NCI-H1092 (cell line): ENCODE measurements around the gene SEC14L6.
"Not testable (repeated sequence)": the region's sequence is repeated elsewhere in the genome, so short reads cannot be mapped to it uniquely, and the experiment has no call there.

Experiments used
- DNase-seq: peaks from one replicate; lab custom pipeline; 2025; lab: John Stamatoyannopoulos, UW

Gene SEC14L6

GRCh38 chr22:30566125-30566524, 19.6 kb upstream of the SEC14L6 start:
- no peak for DNase-seq

GRCh38 chr22:30565341-30565740, 18.8 kb upstream of the SEC14L6 start:
- no peak for DNase-seq

GRCh38 chr22:30564761-30565119, 18.2 kb upstream of the SEC14L6 start:
- DNase-seq = no peak

GRCh38 chr22:30564045-30564760, 17.7 kb upstream of the SEC14L6 start:
- no peak for DNase-seq

DNA sequence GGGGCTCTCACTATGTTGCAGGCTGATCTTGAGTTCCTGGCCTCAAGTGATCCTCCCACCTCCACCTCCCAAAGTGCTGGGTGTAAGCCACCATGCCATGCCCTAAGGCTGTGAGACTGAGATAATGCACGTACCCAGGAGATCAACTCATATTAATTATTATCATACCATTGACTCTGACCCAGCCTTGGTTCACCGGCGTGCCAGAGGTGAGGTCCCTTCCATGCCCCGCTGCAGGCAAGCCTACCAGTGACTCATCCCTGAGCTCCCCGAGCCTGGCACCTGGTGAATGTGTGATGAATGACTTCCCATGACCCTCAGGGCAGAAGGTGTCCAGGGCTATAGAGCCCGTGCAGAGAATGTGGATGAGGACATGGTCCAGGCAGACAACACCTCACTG, 15.8 kb upstream of the SEC14L6 start:
- DNase-seq = no peak

- DNase-seq = no peak
Observed at GRCh38 chr22:30561402-30562189, 15.1 kb upstream of the SEC14L6 start.

GRCh38 chr22:30560643-30561202, 14.2 kb upstream of the SEC14L6 start:
- not testable (repeated sequence) for DNase-seq

DNA sequence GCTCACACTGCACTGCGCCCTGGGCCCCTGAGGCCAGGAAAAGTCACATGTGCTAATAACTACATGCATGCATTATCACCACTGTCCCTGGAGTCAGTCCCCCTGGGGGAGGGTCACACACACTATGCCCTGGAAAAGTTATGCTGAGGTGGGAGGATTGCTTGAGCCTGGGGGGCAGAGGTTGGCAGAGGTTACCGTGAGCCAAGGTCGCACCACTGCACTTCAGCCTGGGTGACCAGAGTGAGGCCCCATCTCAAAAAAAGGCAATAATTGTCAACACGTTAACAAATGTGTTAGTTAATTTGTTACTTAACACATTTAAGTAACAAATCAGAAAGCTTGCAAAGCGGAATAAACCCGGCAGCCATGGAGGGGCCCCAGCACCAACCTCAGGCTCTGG, 13.3 kb upstream of the SEC14L6 start:
- no peak for DNase-seq

- DNase-seq = no peak
Observed at GRCh38 chr22:30557243-30557642, 10.7 kb upstream of the SEC14L6 start.

DNA sequence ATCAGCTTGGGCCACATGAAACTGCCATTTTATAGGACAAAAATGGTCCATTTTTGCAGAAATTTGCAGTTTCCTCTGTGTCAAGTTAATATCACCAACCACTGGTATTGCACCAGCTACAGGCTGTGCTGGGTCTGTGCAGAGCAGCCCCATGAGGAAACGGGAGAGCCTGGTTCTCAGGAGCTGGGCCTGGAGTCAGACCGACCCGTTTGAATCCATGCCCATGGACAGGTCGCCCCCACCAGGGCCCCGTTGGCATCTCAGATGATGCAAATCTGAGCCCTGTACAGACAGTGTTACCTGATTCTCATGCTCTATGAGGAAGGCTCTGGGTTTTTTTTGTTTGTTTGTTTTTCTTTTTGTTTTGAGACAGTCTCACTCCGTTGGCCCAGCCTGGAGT, 9.8 kb upstream of the SEC14L6 start:
- no peak for DNase-seq

DNA sequence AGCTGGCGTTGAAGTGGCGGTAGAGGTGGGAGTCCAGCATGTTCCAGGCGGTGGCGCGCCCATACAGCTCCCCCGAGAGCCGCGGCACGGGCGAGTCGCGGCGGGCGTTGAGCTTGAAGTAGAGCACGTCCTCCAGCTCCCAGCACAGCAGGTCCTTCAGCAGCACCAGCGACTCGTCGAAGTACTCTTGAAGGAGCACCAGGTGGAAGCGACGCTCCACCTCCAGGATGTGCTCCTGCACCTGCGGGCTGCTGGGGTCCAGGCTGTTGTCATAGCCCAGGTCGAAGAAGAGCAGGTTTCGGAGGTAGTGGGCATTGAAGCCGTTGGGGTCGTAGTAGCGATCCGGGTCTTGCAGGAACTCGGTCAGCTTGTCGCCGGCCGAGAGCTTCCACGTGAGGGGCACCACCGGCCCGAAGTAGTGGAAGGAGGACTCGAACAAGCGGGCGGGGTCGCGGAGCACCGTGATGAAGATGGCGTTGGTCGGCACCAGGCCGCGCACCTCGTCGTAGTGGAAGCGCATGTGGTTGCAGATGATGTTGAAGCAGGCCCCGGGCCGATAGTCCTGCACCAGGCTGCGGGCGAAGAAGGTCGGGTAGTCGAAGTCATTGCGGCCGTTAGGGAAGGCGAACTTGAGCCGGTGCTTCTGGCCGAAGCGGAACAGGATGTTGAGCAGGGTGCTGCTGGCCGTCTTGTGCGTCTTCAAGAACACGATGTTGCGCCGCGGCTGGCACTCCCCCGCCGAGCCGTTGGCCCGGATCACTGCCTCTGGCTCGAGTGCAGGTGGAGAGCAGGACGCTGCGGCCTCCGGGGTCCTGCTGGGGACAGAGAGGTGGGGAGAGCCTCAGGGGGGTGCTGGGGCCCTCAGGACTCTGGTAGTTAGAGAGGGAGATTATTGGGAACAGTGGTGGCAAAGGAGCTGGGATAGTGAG, 9.0 kb upstream of the SEC14L6 start:
- DNase-seq = no peak

- DNase-seq = no peak
Observed at GRCh38 chr22:30553971-30554370, 7.4 kb upstream of the SEC14L6 start.

DNA sequence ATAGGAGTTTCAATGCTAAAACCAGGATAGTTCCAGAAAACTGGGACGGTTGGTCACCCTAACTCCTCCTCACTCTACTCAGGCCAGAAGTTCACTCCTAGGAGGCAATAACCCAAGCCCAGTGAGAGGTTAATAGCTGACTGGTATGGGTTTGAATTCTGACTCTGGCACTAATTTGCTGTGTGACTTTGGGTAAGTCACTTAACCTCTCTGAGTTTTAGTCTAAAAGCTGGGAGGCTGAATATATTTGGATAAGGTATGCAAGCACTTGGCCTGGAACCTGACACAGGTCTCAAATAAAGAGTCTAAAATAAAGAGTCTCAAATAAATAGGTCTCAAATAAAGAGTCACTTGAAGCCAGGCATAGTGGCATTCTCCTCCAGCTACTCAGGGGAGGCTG, 6.2 kb upstream of the SEC14L6 start:
- no peak for DNase-seq

- DNase-seq = not testable (repeated sequence)
Observed at GRCh38 chr22:30551813-30552212, 5.3 kb upstream of the SEC14L6 start.

DNA sequence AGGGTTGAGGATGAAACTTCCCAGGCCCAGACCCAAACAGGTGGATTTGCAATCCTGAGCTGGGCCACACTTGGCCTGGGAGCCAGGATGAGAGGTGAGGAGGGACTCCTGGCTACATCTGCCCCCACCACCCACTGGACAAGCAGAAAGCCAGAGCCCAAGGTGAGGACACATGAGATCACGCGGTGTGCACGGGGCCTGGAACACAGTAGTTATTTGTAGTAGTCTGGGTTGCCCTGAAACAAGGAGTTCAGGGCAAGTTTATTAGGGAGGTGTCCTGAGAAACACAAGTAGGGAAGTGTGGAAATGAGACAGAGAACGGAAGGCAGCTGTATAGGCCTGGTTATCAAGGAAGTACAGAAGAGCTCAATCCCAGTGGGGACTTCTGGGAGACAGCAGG, 647 bp upstream of the SEC14L6 start:
- no peak for DNase-seq

- DNase-seq = no peak
Observed at GRCh38 chr22:30542811-30543188, 3.7 kb downstream of the SEC14L6 start.

DNA sequence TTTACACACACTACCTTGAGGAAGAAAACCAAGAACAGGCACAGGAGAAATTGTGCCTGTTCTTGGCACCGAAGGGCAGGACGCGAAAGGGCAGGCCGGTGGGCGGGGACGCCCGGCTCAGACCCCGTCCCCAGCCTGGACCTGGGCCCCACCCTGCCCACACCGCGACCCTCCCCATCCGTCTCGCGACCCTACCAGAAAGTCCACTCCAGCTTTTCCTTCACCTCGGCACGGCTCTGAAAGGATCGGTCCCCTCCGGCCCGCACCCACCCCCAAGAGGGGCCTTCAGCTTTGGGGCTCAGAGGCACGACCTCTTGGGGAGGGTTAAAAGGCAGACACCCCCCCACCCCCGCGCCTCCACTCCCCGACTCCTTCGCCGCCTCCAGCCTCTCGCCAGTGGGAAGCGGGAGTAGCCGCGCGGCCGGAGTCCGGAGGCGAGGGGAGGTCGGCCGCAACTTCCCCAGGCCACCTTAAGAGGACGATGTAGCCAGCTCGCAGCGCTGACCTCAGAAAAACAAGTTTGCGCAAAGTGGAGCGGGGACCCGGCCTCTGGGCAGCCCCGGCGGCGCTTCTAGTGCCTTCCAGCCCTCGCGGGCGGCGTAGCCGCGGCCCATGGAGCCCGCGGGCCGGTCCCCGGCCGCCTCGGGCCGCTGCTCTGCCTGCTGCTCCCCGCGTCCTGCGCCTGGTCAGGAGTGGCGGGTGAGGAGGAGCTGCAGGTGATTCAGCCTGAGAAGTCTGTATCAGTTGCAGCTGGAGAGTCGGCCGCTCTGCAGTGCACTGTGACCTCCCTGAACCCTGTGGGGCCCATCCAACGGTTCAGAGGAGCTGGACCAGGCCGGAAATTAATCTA, 4.4 kb downstream of the SEC14L6 start:
- DNase-seq = no peak

GRCh38 chr22:30541511-30541910, 5.0 kb downstream of the SEC14L6 start:
- not testable (repeated sequence) for DNase-seq

GRCh38 chr22:30539368-30539767, 7.2 kb downstream of the SEC14L6 start:
- no peak for DNase-seq

GRCh38 chr22:30538280-30538679, 8.3 kb downstream of the SEC14L6 start:
- DNase-seq = no peak

DNA sequence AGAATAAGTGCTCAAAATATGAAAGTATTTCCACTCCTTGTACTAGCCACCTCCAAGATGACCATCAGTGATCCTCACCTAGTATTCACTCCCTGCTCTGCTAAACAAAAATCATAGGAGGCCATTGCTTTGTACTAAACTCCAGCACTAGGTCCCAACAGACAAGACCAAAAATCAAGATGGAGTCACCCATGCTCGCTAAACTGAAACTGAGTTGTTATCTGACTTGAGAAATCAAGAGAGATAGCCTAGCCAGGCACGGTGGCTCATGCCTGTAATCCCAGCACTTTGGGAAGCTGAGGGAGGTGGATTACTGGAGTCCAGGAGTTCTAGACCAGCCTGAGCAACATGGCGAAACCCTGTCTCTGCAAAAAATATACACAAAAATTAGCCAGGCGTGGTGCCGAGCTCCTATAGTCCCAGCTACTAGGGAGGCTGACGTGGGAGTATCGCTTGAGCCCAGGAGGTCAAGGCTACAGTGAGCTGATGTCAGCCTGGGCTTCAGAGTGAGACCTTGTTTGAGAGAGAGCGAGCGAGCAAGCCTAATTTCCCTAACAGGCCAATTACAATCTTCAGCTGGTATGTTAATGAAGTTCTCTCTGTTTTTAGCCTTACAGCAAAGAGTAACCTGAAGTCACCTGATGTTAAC, 9.3 kb downstream of the SEC14L6 start:
- DNase-seq = no peak
